Astrocyte of the cerebellum (primary cell): ENCODE data around the gene SRMS.

ENCODE experiments used
- DNase-seq: peaks from one replicate; pipeline ENCODE4 v3.0.0-alpha.2; 2011; ENCODE audit warnings: low read depth
- H3K4me3 ChIP-seq: 2 replicates; pipeline ENCODE4 v1.5.1; 2011; ENCODE audit warnings: mild to moderate bottlenecking, low read depth, low read length, moderate library complexity
- CTCF ChIP-seq: IDR thresholded peaks from 2 replicates; pipeline ENCODE4 v1.5.1; 2012; ENCODE audit warnings: low read length, low read depth, moderate library complexity, mild to moderate bottlenecking; ENCODE audit errors: missing control alignments
- in situ Hi-C: cut with HindIII; loops from 2 replicates; pipeline ENCODE4 v1.10.0; 2017; ENCODE audit warnings: low sequenced_read_pairs

Gene SRMS

GRCh38 chr20:63539092-63539430, 8.5 kb downstream of the SRMS start:
- in situ Hi-C loops, result loop anchor here (10.0 kb wide), 1 partner anchor 126 kb away; no protein-coding TSS in a partner anchor
- no peak for TF ChIP-seq CTCF
- no peak for DNase-seq
- H3K4me3 ChIP-seq, result no peak overlapping the region

- peak overlapping the region; percentile 12 for H3K4me3 ChIP-seq
- in situ Hi-C loops, result loop anchor here (10.0 kb wide), 1 partner anchor 126 kb away; no protein-coding TSS in a partner anchor
- no peak for TF ChIP-seq CTCF
- no peak for DNase-seq
Observed at GRCh38 chr20:63538204-63539091, 9.1 kb downstream of the SRMS start.

- in situ Hi-C loops, result loop anchor here (10.0 kb wide), 1 partner anchor 127 kb away; no protein-coding TSS in a partner anchor
- peak; percentile 81 for TF ChIP-seq CTCF
- H3K4me3 ChIP-seq, result peak overlapping the region; percentile 12
- DNase-seq, result peak; percentile 51
Observed at GRCh38 chr20:63537525-63538203, 9.9 kb downstream of the SRMS start.

- no peak for DNase-seq
- no peak for TF ChIP-seq CTCF
- in situ Hi-C loops, result loop anchor here (10.0 kb wide), 1 partner anchor 128 kb away; no protein-coding TSS in a partner anchor
- H3K4me3 ChIP-seq, result peak within 1 kb of the TSS; percentile 12
Observed at GRCh38 chr20:63536997-63537524, 10.5 kb downstream of the SRMS start, which contains the start of gene PTK6. PTK6 (minus strand) TSS chr20:63537376; CDS start chr20:63537314, 62 bp downstream.

- H3K4me3 ChIP-seq, result no peak overlapping the region
- DNase-seq, result no peak
- no peak for TF ChIP-seq CTCF
- in situ Hi-C loops, result loop anchor here (10.0 kb wide), 1 partner anchor 128 kb away; no protein-coding TSS in a partner anchor
Observed at GRCh38 chr20:63536241-63536977, 11.1 kb downstream of the SRMS start.
